HepG2 (cell line): ENCODE measurements around the gene JTB. TPM values are rescaled to one million over a fixed set of nuclear protein-coding genes. Genes with fewer than 3 reads are reported as not detected.

ENCODE experiments used
- DPF2 ChIP-seq: sonication (generic); formaldehyde crosslinking; IDR thresholded peaks from 2 replicates; pipeline ENCODE4 v1.4.0; 2020; ENCODE audit warnings: mild to moderate bottlenecking, low read depth, missing genetic modification reagents, borderline replicate concordance
- KLF15 ChIP-seq: sonication (generic); formaldehyde crosslinking; IDR thresholded peaks from 2 replicates; pipeline ENCODE4 v1.8.1; 2023; ENCODE audit warnings: borderline replicate concordance, mild to moderate bottlenecking, inconsistent platforms, missing genetic modification reagents, mixed read lengths
- NFAT5 ChIP-seq: sonication (generic); formaldehyde crosslinking; IDR thresholded peaks from 2 replicates; pipeline ENCODE4 v1.4.0; 2020; ENCODE audit warnings: missing genetic modification reagents
- NR2F2 ChIP-seq: IDR thresholded peaks from 2 replicates; pipeline ENCODE4 v1.6.1; 2012; ENCODE audit warnings: low read depth, inconsistent platforms, borderline replicate concordance
- PPARG ChIP-seq: conservative IDR thresholded peaks from 2 replicates; pipeline ENCODE4 v1.6.1; 2016; ENCODE audit warnings: missing biosample characterization, missing genetic modification reagents
- SP2 ChIP-seq: sonication (generic); formaldehyde crosslinking; IDR thresholded peaks from 2 replicates; pipeline ENCODE4 v1.5.1; 2020; ENCODE audit warnings: mild to moderate bottlenecking, missing genetic modification reagents
- SP4 ChIP-seq: sonication (generic); formaldehyde crosslinking; IDR thresholded peaks from 2 replicates; pipeline ENCODE4 v1.8.1; 2023; ENCODE audit warnings: mild to moderate bottlenecking, missing genetic modification reagents
- SRSF1 ChIP-seq: fragments of 200-400 bp; formaldehyde crosslinking; optimal IDR thresholded peaks from 2 replicates; pipeline ENCODE3; 2017; ENCODE audit warnings: mild to moderate bottlenecking, low read depth, low read length, moderate library complexity
- TBX2 ChIP-seq: sonication (generic); formaldehyde crosslinking; IDR thresholded peaks from 2 replicates; pipeline ENCODE4 v1.5.0; 2020; ENCODE audit warnings: missing genetic modification reagents, mild to moderate bottlenecking, borderline replicate concordance
- TCF12 ChIP-seq, 2 experiments: fragments of 450-650 bp in 1 of 2; sonication (generic) in 1 of 2; formaldehyde crosslinking in 1 of 2; IDR thresholded peaks; 2 replicates each; pipeline versions ENCODE4 v1.6.1 to v1.8.0; 2017 to 2022; ENCODE audit warnings: antibody characterized with exemption in 1 of 2, mild to moderate bottlenecking in 1 of 2, missing genetic modification reagents in 1 of 2, moderate library complexity in 1 of 2
- YEATS2 ChIP-seq: sonication (generic); formaldehyde crosslinking; IDR thresholded peaks from 2 replicates; pipeline ENCODE4 v1.4.0; 2020; ENCODE audit warnings: missing genetic modification reagents, borderline replicate concordance
- ZBTB8A ChIP-seq: sonication (generic); formaldehyde crosslinking; IDR thresholded peaks from 2 replicates; pipeline ENCODE4 v1.4.0; 2020; ENCODE audit warnings: mild to moderate bottlenecking, low read depth, missing genetic modification reagents, borderline replicate concordance
- ZNF460 ChIP-seq: sonication (generic); formaldehyde crosslinking; IDR thresholded peaks from 2 replicates; pipeline ENCODE4 v1.5.1; 2020; ENCODE audit warnings: missing genetic modification reagents, mild to moderate bottlenecking, borderline replicate concordance
- ZNF496 ChIP-seq: sonication (generic); formaldehyde crosslinking; IDR thresholded peaks from 2 replicates; pipeline ENCODE4 v1.8.1; 2023; ENCODE audit warnings: mild to moderate bottlenecking, moderate library complexity, missing genetic modification reagents; ENCODE audit not compliant: insufficient replicate concordance
- ZNF530 ChIP-seq: sonication (generic); formaldehyde crosslinking; IDR thresholded peaks from 2 replicates; pipeline ENCODE4 v1.5.0; 2020; ENCODE audit warnings: low read depth, mild to moderate bottlenecking, missing genetic modification reagents
- ZNF775 ChIP-seq: sonication (generic); formaldehyde crosslinking; IDR thresholded peaks from 2 replicates; pipeline ENCODE4 v1.4.0; 2020; ENCODE audit warnings: missing genetic modification reagents, mild to moderate bottlenecking, moderate library complexity, borderline replicate concordance
- ZNF781 ChIP-seq: sonication (generic); formaldehyde crosslinking; IDR thresholded peaks from 2 replicates; pipeline ENCODE4 v1.5.1; 2020; ENCODE audit warnings: borderline replicate concordance, mild to moderate bottlenecking, missing genetic modification reagents; ENCODE audit errors: not compliant biosample characterization
- polyA plus RNA-seq, 8 experiments: library from polyadenylated mRNA; depleted of rRNA in 3 of 8; stranded (reverse) in 7 of 8; unstranded in 1 of 8; fragments of >200 nt; fragmentation: Illumina TruSeq in 4 of 8; extraction: Trizol in 4 of 8; gene quantifications; 2 replicates each; pipeline versions ENCODE4 v1.2.1 to v1.2.3, GENCODE V29; 2011 to 2016; ENCODE audit warnings: low read depth in 4 of 8, missing spikeins in 1 of 8, mixed read lengths in 1 of 8; ENCODE audit not compliant: insufficient read depth in 1 of 8
- total RNA-seq, 5 experiments: library from RNA; depleted of rRNA; stranded (reverse); fragments of >200 nt; fragmentation: Illumina TruSeq; extraction: Trizol; gene quantifications; 2 replicates each; pipeline ENCODE4 v1.2.3, GENCODE V29; 2016; ENCODE audit warnings: low read depth in 1 of 5
- TF ChIP-seq, protein P1 (sequence below): sonication (generic); formaldehyde crosslinking; IDR thresholded peaks from 2 replicates; pipeline ENCODE4 v1.4.0; 2020; ENCODE audit warnings: mild to moderate bottlenecking, missing genetic modification reagents
- TF ChIP-seq, protein P2 (sequence below): sonication (generic); formaldehyde crosslinking; IDR thresholded peaks from 2 replicates; pipeline ENCODE4 v1.8.1; 2023; ENCODE audit warnings: missing genetic modification reagents, mild to moderate bottlenecking, borderline replicate concordance
- TF ChIP-seq, protein P3 (sequence below): sonication (generic); formaldehyde crosslinking; IDR thresholded peaks from 2 replicates; pipeline ENCODE4 v1.4.0; 2020; ENCODE audit warnings: missing genetic modification reagents, mild to moderate bottlenecking, borderline replicate concordance

The JTB gene
- total and polyA plus RNA-seq, 2 of the 13 experiments (the other 11 are each of a cell fraction or from before 2014, with no cell fraction given), result 96.7 to 99.2 TPM

- TF ChIP-seq, protein P1, sequence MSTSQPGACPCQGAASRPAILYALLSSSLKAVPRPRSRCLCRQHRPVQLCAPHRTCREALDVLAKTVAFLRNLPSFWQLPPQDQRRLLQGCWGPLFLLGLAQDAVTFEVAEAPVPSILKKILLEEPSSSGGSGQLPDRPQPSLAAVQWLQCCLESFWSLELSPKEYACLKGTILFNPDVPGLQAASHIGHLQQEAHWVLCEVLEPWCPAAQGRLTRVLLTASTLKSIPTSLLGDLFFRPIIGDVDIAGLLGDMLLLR, result no peak
- TF ChIP-seq TBX2 (CRISPR knock-in tag) (peak; percentile 52; the same call in 1 of the 2 replicates), SP2 (CRISPR knock-in tag) (peak; percentile 58; the same call in 1 of the 2 replicates), ZNF496 (CRISPR knock-in tag) (no peak), TCF12 (IDR thresholded peaks at IDR 0.05) (no peak), TCF12 (CRISPR knock-in tag; IDR thresholded peaks at IDR 0.05) (no peak), PPARG (CRISPR knock-in tag) (no peak; the same call in 1 of the 2 replicates), ZNF781 (no peak), SP4 (CRISPR knock-in tag) (peak; percentile 93), KLF15 (CRISPR knock-in tag) (no peak), ZNF460 (CRISPR knock-in tag) (peak; percentile 17; the same call in 1 of the 2 replicates), ZNF530 (CRISPR knock-in tag) (no peak), YEATS2 (peak; percentile 59; the same call in 1 of the 2 replicates), ZBTB8A (CRISPR knock-in tag) (no peak), ZNF775 (CRISPR knock-in tag) (no peak), NFAT5 (peak; percentile 44; the same call in 1 of the 2 replicates), DPF2 (no peak), NR2F2 (peak; percentile 34; the same call in 1 of the 2 replicates), SRSF1 (peak; percentile 44)
- TF ChIP-seq, protein P2, sequence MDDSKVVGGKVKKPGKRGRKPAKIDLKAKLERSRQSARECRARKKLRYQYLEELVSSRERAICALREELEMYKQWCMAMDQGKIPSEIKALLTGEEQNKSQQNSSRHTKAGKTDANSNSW (CRISPR knock-in tag), result no peak
- TF ChIP-seq, protein P3, sequence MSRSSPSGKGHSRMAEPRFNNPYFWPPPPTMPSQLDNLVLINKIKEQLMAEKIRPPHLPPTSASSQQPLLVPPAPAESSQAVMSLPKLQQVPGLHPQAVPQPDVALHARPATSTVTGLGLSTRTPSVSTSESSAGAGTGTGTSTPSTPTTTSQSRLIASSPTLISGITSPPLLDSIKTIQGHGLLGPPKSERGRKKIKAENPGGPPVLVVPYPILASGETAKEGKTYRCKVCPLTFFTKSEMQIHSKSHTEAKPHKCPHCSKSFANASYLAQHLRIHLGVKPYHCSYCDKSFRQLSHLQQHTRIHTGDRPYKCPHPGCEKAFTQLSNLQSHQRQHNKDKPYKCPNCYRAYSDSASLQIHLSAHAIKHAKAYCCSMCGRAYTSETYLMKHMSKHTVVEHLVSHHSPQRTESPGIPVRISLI (CRISPR knock-in tag), result no peak
These were observed 19.1 kb downstream of the JTB start, which contains the start of gene CRTC2 (continued) for GRCh38 chr1:153958111-153958960.
